Activated T-cell treated with anti-CD3 and anti-CD28 coated beads, Interleukin-2, amount 50 U/mL, for 1 hour (primary cell): ENCODE measurements around the gene ZNF280C.
"Not testable (repeated sequence)": the region's sequence is repeated elsewhere in the genome, so short reads cannot be mapped to it uniquely, and the experiment has no call there.

Experiments used
- DNase-seq: peaks from one replicate; pipeline ENCODE4 v3.0.0-alpha.2; 2020

Gene ZNF280C, protein sequence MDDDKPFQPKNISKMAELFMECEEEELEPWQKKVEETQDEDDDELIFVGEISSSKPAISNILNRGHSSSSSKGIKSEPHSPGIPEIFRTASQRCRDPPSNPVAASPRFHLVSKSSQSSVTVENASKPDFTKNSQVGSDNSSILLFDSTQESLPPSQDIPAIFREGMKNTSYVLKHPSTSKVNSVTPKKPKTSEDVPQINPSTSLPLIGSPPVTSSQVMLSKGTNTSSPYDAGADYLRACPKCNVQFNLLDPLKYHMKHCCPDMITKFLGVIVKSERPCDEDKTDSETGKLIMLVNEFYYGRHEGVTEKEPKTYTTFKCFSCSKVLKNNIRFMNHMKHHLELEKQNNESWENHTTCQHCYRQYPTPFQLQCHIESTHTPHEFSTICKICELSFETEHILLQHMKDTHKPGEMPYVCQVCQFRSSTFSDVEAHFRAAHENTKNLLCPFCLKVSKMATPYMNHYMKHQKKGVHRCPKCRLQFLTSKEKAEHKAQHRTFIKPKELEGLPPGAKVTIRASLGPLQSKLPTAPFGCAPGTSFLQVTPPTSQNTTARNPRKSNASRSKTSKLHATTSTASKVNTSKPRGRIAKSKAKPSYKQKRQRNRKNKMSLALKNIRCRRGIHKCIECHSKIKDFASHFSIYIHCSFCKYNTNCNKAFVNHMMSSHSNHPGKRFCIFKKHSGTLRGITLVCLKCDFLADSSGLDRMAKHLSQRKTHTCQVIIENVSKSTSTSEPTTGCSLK

DNA sequence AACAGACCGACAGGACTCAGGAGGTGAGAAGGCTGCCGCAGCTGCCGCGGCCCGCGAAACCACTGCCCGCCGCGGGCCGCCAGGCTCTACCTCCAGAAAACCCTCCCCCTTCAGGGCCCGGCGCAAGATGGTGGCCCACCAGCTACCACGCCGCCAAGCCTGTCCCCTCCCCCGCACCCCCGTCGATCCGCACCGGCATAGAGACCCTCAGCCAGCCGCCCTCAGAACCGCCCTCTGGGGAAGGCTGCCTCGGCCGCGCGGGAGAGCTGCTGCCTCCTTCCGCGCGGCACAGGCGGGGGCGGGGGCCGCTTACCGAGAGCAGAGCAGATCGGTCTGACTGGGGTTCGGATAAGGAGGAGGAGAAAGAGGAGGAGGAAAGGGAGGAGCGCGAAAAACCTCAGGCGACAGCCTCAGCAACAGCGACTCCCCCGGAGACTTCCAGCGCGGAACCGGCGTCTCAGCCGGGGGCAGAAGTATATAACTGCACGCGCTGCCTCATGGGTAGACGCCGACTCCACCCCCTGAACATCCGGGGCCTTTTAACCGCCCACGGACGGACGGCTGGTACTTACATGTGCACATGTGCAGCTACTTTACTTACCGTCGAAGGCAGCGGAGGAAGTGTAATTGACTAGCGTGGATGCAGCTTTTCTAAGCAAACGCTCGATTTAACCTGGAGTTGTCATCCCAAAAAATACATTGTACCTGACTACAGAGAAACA lies at the start of gene ZNF280C:
Gene ZNF280C (minus strand): TSS at position 451 of the 722 bp plus-strand sequence. CDS start 8,450 bp downstream, outside the sequence.
- peak; percentile 85 for DNase-seq

DNA sequence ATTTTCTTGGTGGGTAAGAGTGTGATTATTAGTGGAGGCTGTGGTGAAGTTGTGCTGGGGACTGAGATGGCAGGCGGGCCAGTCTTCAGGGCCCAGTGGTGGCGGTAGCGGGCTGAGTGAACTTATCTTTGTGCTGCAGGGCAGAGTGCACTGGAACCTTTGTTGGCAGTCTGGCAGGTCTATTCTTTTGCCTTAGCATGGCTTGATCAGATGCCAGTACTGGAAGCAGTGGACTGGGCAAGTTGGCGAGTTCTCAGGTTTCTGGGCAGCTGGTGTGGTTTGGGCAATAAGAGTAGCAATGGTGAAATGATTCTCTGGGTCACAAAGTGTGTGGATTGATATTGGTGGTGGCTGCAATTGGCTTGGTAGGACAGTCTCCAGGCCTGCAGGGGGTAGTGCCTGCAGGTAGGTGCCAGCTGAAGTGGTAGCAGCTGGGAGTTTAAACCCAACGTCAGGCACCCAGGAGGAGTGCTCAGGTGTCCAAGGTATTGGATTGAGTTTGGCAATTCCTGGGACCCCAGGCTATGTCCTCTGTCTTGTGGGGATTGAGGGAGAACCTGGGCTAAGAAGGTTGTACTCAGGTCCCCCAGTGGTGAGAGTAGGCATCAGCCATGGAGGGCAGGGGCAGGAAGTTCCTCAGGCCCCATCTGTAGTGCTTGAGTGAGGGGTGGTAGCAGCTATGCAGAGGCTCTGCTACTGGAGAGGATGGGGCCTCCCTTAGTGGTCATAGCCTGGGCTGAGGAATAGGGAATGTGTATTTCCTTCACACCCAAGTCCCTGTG lies 36.1 kb upstream of the ZNF280C start:
- no peak for DNase-seq

DNA sequence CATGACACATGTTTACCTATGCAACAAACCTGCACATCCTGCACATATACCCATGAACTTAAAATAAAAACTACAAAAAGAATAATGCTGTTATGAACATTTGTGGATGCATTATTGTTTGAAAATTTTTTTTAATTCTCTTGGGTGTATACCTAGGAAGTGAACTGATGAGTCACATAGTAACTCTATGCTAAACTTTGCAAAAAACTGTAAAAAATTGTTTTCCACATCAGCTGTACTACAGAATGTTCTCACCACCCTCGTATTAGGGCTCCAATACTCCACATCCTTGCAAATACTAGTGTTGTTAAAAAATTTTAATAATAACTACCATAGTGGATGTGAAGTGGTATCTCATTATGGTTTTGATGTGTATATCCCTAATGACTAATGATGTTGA lies 33.3 kb upstream of the ZNF280C start:
- no peak for DNase-seq

DNA sequence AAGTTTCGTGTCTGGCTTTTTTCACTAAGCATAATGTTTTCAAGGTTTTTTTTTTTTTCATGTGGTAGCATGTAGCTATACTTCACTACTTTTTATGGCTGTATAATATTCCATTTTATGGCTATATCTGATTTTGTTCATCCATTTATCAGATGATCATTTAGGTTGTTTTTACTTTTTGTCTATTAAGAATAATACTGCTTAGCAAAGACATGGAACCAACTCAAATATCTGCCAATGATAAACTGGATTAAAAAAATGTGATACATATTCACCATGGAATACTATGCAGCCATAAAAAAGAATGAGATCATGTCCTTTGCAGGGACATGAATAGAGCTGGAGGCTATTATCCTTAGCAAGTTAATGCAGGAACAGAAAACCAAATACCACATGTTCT lies 32.7 kb upstream of the ZNF280C start:
- no peak for DNase-seq

DNA sequence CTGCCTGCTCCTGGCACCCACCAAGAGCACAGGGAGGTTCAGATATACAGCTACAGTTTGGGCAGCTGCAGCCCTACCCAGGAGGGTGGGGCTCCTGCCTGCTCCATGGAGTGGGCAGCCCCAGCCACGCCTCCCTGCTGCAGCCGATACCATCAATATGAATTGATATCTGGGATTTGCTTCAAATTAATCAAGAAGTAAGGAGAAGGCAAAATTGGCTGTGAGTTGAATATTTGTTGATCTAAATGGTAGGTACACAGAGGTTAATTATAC lies 31.2 kb upstream of the ZNF280C start:
- no peak for DNase-seq

DNA sequence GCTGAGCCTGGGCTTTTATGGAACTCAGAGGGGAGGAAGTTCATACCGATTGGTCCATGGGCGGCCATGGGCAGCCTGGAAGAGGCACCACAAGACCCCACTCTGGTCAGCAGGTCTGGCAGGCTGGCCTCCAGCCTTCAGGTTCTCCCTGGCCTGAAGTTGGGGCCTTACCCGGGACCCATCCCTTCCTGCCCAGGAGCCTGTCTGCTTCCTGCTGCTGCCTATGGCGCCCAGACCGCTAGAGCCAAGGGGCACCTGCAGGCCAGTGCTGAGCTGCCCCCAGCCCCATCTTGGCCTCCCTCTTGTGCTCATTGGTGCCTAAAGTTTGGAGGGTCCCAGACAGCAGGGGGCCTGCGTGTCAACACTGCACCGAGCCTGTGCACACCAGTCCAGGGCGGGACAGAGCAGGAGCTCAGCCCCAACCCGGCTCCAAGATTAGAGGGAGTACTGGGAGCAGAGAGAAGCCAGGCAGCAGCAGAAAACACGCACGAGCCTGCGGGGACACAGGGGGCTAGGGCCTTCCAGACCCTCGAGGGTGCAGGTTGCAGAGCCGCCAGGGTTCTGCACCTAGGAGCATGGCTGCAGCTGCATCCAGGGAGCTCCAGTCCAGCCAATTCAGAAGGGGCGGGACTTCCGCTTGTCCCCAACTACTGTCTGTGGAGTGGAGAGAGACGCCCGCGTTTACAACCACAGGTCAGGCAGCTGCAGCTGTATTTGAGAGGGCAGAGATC lies 30.7 kb upstream of the ZNF280C start:
- no peak for DNase-seq

DNA sequence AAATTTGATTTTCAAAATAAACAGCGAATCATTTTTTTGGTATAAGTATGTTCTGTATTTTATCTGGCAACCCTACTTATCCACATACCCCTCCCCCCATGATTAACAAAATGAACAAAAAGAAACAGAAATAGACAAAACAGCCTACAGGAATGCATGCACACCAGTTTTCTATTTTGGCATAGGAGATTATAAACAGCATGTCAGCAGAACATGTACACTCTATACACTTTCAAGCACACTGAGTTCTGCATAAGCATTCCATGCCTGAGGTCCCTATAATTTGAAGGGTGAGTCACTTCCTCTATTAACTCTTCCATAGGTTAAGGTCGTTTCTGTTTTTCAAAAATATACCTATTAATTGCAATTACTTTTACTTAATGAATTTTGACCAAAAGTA lies 28.0 kb upstream of the ZNF280C start:
- DNase-seq = no peak

DNA sequence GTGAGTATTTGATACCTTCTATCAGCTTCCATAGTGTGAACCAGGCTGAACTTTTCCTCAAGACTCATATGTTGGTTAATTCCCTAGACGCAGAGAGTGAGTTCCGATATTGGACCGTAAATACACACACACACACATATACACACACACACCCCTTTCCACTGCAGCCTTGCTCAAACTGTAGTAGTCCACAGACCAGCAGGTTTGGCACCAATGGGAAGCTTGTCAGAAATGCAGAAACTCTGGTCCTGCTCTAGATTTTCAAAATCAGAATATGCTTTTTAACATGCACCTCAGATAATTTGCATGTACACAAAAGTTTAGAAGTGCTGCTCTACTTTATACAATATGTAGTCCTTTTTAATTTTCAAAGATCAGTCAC lies 27.6 kb upstream of the ZNF280C start:
- no peak for DNase-seq

DNA sequence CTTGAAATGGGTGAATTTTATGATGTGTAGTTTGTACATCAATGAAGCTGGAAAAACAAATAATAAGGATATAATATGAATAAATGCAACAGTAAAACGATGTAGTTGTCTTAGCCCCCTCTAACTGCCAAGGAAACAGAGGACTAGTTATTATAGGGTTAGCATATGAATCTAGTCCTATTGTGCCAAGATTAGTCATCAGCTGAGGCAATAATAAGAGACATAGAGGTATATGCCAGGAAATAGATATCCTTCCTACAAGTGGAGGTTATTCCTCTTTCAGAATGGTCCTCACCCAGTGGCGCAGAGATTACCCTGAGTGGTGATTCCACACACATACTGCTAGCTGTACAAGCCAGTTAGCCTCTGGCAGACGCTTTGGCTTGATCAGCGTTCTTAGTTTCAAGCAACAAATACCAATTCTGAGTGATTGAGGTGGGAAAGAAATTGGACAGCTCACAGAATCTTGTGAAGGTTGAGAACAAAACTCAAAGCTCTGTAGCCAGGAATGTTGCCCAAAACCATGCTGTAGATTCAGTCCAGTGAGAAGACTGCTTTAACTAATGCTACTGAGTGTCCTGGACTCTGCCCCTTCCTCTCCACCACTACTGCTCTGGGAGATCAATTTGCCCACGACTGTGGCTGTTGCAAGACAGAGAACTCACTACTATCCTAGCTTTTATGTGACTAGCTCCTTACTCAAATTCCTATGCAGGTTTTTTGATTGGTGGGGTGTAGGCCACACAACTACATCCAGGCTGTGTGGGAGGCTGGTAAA lies 27.0 kb upstream of the ZNF280C start:
- DNase-seq = no peak

DNA sequence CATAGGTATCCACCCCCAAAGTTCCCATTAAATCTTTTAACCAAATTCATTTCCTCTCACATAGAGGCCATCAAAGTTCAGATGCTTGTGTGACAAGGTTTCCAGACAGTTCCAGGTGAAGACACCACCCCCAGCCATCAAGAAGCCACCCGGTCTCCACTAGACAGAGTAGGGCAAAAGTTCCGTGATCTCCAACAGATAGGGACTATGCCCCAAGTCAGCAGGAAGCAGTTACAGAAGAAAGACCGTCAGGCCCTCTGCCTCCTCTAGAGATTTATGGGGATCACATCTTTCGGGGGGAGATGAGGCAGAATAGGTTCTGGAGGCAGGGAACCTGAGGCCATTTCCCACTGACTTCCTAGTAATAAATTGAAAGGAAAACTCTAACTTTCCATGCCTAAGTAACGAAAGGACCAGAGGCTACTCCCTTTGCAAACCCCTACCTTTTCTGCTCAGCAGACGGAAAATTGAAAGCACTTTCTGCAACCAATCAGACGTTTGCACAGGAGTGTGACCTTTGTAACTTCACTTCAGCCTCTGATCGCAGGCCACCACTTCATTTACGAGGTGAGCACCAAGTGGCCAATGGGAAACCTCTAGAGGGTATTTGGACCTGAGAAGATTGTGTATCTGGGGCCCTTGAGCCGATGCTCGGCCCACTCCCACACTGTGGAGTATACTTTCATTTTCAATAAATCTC lies 18.5 kb upstream of the ZNF280C start:
- DNase-seq = no peak

DNA sequence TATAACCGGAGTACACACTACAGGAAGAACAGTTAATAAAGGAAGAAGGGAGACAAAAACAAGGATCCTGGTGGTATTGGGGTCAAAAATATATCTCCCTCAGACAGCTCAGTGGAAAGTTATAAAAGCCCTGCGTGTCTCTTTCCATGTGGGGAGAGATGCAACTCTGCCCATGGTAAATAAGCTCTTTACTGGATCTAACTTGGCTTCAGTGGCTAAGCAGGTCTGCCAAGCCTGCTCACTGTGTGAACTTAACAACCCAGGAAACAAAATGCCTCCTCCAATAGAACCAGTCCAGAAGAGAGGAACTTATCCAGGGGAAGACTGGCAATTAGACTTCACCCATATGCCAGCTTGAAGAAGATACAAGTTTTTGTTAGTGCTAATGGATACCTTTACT lies 17.0 kb upstream of the ZNF280C start:
- DNase-seq = no peak

DNA sequence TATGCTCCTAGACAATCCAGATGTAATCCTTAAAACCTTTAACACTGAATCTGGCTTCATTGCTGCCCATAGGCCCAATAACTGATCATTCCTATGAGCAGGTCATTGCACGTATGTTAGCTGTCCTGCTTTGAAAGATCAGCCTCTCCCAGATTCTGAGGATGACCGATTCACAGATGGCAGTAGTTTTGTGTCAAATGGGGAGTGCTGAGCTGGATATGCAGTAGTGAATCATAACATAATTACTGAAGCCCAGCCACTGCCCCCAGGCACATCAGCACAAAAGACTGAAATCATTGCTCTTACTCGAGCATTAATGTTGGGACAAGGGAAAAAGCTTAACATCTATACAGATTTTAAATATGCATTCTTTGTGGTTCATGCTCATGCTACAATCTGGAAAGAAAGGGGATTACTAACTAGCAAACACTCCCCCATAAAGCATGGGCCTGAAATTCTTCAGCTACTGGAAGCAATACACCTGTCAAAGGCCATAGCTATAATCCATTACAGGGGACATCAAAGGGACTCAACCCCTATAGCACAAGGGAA lies 16.4 kb upstream of the ZNF280C start:
- no peak for DNase-seq

DNA sequence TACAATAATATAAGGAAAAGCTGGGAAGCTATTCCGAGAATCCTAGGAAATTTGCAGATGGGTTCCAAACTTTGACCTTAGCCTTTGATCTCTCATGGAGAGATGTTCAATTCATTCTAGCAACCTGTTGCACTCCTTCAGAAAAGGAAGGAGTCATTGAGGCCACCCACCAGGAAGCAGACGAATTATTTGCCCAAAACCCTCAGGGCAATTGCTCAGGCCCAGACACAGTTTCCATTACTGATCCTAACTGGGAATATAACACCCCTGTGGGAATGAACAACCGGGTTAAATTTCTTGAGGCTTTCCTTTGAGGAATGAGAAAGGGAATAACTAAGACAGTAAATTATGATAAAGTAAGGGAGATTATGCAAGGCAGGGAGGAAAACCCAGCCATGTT lies 13.5 kb upstream of the ZNF280C start:
- no peak for DNase-seq

DNA sequence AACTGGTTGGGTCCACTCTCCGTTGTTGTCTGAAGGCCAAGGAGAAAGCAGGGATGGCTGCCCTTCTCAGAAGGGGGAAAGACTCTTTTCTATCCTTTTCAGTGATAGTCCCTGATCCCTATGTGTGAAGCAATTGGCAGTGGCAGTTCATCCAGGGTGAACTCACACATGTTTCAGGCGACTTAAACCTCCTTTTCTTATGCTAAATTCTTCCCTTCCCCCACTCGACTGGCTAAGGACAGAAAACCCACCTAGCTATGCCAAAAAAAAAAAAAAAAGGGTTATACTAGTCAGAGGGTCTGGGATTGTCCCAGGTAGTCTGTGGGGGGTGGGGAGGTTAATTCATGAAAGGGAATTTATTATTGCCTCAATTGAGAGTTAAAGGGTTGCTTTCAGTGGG lies 12.2 kb upstream of the ZNF280C start:
- DNase-seq = no peak

DNA sequence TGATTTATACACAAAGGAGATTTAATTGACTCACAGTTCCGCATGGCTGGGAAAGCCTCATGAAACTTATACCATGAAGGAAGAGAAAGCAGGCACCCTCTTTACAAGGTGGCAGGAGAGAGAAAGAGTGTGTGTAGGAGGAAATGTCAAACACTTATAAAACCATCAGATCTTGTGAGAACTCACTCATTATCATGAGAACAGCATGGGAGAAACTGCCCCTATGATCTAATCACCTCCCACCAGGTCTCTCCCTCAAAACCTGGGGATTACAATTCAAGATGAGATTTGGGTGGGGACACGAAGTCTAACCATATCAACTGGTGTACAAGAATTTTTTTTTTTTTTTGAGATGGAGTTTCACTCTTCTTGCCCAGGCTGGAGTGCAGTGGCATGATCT lies 3.6 kb upstream of the ZNF280C start:
- not testable (repeated sequence) for DNase-seq

DNA sequence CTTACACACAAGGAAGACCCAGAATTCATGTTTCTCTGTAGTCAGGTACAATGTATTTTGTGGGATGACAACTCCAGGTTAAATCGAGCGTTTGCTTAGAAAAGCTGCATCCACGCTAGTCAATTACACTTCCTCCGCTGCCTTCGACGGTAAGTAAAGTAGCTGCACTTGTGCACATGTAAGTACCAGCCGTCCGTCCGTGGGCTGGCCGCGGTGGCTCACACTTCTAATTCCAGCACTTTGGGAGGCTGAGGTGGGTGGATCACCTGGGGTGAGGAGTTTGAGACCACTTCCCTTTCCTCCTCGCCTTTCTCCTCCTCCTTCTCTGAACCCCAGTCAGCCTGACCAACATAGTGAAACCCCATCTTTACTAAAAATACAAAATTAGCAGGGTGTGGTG lies 692 bp upstream of the ZNF280C start:
- not testable (repeated sequence) for DNase-seq

DNA sequence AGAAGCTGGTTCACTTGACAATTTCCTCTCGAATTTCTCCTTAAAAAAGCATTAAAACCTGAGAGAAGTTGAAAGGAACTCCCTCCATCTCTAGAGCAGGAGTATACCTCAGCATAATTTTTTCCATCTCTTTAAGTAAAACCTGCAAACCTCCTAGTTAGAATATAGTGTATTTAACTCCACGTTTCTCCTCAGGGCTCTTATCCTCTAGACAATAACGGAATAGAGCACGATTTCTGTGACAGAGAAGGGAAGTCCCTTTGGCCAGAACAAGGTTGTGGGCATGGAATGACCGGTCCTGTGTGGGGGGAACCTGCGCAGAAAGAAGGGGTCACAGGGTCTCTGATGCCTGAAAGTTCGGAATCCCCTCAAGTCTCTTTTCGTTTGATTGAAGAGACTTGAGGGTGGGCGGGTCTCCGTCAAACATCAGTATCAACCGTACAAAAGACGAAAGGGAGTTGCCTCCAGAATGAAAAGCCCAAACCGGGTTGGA lies 697 bp downstream of the ZNF280C start:
- DNase-seq = no peak

DNA sequence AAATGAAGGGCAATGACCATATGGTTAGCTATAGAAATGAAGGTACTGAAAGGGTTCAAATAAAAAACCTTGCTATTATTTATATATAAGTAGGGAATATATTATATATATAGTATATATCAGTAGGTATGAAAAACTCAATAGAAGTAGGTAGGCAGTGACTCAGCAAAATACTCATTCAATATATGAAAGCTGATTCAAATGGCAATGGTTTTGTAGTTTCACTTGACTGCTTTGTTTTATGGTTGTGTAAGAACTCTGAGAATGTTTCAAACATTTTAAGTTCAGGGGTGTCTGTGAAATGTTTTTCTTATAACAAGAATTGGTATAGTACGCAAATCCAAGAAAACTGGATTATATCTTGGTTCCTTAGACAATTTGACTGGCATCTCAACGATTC lies 4.1 kb downstream of the ZNF280C start:
- DNase-seq = no peak

DNA sequence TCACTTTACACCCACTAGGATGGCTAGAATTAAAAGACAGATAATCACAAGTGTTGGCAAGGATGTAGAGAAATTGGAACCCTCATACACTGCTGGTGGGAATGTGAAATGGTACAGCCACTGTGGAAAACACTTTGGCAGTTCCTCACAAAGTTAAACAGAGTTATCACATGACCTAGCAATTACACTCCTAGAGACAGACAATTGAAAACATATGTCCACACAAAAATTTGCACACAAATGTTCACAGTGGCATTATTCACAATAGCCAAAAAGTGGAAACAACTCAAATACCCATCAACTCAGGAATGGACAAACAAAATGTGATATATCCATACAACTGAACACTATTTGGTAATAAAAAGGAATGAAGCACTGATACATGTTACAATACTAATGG lies 5.7 kb downstream of the ZNF280C start:
- DNase-seq = no peak

DNA sequence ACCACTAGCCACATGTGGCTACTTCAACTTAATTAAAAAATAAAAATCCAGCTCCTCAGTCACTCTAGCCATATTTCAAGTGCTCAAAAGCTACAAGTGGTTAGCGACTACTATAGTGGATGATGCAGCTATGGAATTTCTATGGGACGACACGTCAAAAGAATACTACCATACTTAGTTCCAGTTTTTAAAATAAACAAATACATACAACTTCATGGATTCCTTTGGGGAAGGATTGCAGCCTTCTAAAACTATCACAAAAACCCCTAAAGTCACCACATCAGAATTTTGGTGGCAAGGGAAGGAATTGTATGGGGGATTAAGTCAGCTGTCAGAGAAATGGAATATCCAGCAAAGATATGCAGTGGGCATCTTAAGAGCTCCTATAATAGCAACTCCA lies 6.5 kb downstream of the ZNF280C start:
- no peak for DNase-seq
